NK-92 treated with Interleukin-12 subunit alpha and Interleukin-12 subunit beta, amount 100 ng/mL, for 24 hours (cell line): Measurements from ENCODE around the gene GMEB1.
"Not testable (repeated sequence)": the region's sequence is repeated elsewhere in the genome, so short reads cannot be mapped to it uniquely, and the experiment has no call there.

ENCODE experiments used
- DNase-seq: peaks from one replicate; lab custom pipeline; 2025; lab: John Stamatoyannopoulos, UW

GMEB1 gene

DNA sequence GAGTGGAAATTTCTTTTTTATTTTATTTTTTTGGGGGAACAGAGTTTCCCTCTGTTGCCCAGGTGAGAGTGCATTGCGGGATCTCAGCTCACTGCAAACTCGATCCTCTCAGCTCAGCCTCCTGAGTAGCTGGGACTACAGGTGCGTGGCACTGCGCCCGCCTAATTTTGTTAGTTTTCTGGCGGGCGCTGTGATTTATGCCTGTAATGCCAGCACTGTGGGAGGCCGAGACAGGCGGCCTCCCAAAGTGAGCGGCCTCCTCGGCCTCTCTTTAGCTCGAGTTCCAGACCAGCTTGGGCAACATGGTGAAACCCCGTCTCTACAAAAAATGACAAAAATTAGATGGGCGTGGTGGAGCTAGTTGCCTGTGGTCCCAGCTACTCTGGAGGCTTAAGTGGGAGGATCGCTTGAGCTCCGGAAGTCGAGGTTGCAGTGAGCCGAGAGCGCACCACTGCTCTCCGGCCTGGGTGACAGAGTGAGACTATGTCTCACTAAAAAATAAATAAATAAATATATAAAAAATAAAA is 2.7 kb downstream of the GMEB1 start:
- DNase-seq, result no peak

GRCh38 chr1:28672971-28673370 is 4.4 kb downstream of the GMEB1 start:
- DNase-seq, result not testable (repeated sequence)

DNA sequence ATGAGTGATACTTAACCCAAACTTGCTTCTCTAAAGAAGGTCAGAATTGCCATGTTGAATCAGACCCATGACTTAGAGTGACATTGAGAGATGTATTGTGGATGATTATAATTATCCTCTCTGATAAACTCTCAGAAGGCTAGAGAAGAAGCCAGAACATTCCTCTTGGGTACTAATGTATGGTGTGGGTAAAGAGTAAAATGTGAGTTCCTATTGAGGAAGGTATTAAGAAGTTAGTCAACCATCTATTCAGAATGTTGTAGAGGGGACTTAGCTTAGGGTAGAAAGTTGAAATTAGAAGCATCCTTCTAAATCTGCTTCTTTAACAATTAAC is 7.3 kb downstream of the GMEB1 start:
- no peak for DNase-seq

DNA sequence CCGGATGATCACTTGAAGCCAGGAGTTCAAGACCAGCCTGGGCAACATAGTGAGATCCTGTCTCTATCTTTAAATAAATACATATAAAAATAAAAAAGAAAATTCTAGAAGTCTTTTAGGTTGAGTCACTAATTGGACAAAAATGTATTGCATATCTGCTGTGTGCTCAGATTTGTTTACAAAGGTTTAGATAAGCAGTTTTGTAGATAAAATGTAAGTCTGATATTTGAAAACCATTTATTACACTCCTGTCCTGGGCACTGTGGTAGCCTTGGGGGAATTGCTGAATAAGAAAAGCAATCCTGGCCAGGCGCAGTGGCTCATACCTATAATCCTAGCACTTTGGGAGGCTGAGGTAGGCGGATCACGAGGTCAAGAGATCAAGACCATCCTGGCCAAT is 11.6 kb downstream of the GMEB1 start:
- DNase-seq, result no peak

GRCh38 chr1:28682840-28683239 is 14.3 kb downstream of the GMEB1 start:
- no peak for DNase-seq

- DNase-seq, result no peak
Observed at GRCh38 chr1:28684937-28685336, 16.4 kb downstream of the GMEB1 start.

DNA sequence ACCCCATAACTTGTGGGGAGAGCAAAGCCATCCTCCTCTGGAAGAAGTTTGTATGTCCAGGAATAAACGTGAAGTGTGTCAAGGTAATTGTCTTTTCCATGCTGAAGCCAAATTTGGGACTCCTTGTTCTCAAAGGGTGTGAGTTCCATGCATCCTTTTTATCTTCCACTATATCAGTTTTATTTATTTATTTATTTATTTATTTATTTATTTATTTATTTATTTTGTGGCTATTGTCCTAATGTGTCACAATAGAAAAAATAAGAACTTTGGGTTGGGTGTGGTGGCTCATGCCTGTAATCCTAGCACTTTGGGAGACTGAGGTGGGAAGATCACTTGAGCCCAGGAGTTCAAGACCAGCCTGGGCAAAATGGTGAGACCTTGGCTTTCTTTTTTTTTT is 23.0 kb downstream of the GMEB1 start:
- DNase-seq, result not testable (repeated sequence)

DNA sequence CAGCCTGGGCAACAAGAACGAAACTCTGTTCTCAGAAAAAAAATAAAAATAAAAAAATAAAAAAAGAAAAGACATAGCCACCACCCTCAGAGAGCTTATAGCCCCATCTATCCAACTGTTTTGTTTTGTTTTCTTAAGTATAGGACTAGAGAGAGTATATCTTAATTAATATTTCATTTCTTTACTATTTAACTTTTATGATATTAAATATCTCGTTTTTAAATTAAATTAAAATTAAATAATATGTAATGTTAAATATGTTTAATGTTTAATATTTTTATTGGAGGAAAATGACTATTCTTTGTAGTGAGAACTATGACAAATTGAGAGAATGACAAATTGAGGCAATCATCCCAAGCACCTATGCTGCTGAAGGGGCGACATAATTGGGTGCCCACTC is 35.0 kb downstream of the GMEB1 start:
- no peak for DNase-seq

DNA sequence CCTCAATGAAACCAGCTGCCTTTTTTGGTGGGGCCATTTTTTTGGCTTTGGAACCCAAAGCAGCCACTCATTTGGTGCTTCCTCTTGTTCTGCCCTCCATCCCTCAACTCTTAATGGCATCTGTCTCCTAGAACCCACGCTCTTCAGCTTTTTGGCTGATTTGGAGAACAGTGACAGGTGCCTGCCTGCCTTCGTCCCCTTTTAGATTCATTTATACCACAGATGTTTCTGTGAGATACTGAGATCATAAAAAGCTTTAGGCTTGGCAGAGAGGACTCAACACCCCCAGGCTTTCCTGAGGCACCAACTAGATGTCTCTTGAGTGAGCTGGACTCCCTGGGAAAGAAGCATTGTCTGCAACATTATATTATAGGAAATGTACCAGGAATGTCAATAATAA is 47.8 kb downstream of the GMEB1 start:
- no peak for DNase-seq

DNA sequence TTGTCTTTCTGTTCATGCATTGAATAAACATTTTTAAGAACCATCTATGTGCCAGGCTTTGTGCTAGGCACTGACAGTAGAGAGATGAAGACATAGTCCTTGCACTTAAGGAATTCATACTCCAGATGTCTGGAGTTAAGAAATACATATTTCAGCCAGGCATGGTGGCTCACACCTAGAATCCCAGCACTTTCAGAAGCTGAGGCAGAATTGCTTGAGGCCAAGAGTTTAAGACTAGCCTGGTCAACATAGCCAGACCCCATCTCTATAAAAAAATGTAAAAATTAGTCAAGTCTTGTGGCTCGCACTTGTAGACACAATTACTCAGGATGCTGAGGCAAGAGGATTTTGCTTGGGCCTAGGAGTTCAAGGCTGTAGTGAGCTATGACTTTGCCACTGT is 49.6 kb downstream of the GMEB1 start:
- DNase-seq, result no peak

- no peak for DNase-seq
Observed at GRCh38 chr1:28718586-28719331, 50.2 kb downstream of the GMEB1 start.

- DNase-seq, result no peak
Observed at GRCh38 chr1:28719332-28719619, 50.7 kb downstream of the GMEB1 start.

DNA sequence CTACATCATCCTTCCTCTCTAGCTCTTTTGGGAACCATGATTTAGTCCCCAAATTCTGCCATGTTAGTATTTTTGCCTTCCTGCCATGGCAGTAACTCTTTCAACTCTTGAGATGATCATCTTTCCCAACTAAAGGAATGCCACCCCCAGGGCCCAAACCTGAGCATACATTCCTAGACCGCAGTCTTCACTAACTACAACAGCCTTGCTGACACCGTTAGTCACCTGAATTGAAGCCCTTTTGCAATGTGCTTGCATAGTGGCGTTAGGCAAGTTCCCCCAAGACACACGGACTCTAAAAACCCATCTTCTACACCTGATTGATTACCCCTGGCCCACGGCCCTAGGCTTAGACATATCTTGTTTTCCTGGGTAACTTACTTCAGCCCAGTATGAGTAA is 51.8 kb downstream of the GMEB1 start:
- DNase-seq, result no peak

DNA sequence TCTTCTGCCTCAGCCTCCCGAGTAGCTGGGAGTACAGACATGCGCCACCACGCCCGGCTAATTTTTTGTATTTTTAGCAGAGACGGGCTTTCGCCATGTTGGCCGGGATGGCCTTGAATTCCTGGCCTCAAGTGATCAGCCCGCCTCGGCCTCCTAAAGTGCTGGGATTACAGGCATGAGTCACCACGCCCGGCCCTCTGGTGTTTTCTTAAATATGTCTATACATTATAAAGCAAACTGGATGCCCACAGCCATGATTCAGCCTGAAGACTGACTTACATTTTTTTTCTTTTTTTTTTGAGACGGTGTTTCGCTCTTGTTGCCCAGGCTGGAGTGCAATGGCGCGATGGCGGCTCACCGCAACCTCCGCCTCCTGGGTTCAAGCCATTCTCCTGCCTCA is 53.3 kb downstream of the GMEB1 start:
- DNase-seq, result not testable (repeated sequence)

DNA sequence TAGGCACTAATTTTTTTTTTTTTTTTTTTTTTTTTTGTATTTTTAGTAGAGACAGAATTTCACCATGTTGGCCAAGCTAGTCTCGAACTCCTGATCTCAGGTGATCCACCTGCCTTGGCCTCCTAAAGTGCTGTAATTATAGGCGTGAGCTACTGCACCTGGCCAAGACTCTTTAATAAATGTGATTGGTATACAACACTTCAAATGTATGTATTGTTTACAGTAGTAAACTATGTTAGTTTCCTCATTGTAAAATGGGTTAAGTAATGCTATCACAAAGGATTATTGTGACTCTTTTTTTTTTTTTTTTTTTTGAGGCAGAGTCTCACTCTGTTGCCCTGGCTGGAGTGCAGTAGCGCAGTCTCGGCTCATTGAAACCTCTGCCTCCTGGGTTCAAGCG is 56.8 kb downstream of the GMEB1 start:
- not testable (repeated sequence) for DNase-seq

GRCh38 chr1:28735961-28736449 is 67.4 kb downstream of the GMEB1 start:
- DNase-seq, result no peak

DNA sequence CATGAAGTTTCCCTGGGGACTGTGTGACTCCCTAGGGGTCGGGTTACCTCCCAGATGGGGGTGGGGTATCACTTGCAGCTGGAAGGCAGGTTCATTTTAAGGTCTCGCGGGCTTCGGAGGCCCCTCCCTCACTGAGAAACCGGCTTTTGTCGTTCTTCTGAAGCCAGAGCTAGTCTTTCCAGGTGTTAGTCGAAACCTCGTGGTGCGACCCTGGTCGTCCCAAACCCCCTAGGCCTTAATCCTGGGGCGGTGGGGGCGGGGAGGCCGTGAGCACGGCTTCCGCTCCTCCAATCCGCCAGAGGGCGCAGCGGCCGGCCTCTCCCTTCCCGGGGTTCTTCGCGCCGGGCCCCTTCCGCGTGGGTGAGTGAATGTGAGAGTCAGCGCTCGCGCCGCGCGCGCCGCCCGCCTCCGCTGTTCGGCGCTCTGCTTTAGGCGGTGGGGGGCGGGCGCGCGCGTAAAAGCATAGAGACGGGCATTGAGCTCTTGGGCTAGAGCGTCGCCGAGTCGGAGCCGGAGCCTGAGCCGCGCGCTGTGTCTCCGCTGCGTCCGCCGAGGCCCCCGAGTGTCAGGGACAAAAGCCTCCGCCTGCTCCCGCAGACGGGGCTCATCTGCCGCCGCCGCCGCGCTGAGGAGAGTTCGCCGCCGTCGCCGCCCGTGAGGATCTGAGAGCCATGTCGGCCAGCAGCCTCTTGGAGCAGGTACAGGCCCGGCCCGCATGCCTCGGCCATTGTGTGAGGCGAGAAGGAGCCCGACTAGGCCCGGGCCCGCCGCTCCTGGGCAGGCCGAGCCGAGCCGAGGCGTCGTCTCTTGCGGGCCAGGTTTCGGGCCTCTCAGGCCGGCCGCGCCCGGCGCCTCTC is 68.1 kb downstream of the GMEB1 start, which contains the start of gene YTHDF2:
TSS of gene YTHDF2 (plus strand) at position 491 of the 857 bp plus-strand sequence. CDS start at position 672, 181 bp downstream.
- peak; percentile 95 for DNase-seq

DNA sequence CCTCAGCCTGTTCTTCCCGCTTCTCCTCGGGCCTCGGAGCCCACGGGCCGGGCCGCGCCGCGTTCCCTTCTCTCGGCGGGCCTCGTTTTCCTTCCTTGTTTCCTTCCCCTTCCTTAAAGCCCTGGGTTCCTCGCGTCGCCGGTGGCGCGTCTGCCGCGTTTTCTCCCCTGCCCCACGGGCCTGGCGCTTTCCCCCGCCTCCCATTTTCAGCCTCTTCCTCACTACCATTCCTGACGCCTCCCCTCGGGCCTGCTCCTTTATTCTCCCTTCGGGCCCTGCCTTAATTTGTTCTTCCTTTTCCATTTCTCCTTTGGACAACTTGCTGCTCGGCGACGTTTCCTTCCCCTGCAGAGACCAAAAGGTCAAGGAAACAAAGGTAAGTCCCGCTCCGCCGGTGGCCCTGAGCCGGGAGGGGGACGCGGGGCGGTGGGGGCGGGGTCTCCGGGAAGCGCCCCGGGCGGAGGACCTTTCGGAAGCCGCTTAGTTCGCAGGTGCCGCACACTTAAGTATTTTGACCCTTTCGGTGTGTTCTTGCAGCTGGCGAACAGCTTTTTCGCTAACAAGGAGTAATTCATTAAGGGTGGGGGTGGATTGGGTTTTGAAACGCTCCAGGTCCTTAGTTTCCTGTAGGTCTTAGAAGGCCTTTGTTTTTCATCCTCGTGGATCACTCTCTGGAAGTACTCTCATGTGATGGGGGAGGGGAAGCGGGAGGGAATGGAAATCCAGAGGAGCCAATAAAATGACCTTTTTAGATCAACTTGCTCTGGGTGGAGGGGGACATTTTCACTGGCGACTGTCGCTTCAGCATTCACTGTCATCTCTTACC is 68.9 kb downstream of the GMEB1 start:
- DNase-seq, result peak; percentile 37

- no peak for DNase-seq
Observed at GRCh38 chr1:28740118-28740517, 71.5 kb downstream of the GMEB1 start.

- no peak for DNase-seq
Observed at GRCh38 chr1:28744184-28744583, 75.6 kb downstream of the GMEB1 start.

DNA sequence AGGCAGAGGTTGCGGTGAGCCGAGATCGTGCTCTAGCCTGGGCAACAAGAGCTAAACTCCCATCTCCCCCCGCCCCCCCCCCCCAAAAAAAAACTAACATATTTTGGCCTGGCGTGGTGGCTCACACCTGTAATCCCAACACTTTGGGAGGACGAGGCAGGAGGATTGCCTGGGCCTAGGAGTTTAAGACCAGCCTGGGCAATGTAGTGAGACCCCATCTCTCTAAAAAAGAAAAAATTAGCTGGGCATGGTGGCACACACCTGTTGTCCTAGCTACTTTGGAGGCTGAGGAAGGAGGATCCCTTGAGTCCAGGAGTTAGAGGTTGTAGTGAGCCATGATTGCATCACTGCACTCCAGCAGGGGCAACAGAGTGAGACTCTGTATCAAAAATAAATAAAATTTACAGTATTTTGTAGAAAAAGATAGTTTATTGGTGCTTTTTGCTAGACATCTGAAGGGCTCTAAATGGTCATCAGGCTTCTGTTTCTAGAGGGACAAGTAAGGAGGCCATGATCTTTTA is 77.1 kb downstream of the GMEB1 start:
- DNase-seq, result no peak

GRCh38 chr1:28750330-28750729 is 81.7 kb downstream of the GMEB1 start:
- DNase-seq, result no peak
